ENCODE results near the gene OR10H3. TPM values are rescaled to one million over a fixed set of nuclear protein-coding genes. Genes with fewer than 3 reads are reported as not detected.
A peak's percentile ranks its signal among the peaks of the same experiment; 100 is the strongest.

OR10H3 gene
- total and polyA plus RNA-seq, 4 experiments from 2014 or later, result not detected

DNA sequence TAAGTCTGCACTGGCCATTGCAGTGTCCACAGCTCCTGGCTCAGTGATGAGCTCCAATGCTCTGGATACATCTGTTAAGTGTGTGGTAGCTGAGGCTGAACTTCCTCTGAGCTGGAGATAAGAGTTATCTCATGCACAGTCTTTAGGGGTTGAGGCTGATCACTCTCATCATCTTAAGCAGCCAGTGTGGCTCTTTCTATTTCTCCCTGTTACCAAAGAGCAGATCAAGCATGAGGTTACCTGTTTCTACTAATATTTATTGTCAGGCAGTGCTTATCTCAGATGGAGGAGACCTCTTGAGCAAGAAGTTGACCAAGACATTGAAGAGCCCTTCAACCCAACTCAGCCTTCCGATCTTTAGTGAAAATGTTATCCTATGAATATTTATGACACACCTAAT lies 16.5 kb upstream of the OR10H3 start:
- peaks cover 0 to 4% (median 0%) of the 10 kb centered on the region in 8 donors for H3K9me3 Mint-ChIP-seq
- no peak overlapping the region for H3K4me3 Mint-ChIP-seq
- H3K27ac Mint-ChIP-seq, result peak overlapping the region in 1 of 7 donors; percentile 2
- no peaks in the 10 kb centered on the region for H3K36me3 ChIP-seq (ENCODE audit: insufficient read depth, low read length)
- intact Hi-C loops (cut with micrococcal nuclease), result no loop called here
- POLR2A ChIA-PET (ENCODE audit: partially characterized antibody), result no interaction called here
- peaks cover 0 to 2% (median 0%) of the 10 kb centered on the region in 4 donors for H3K4me1 Mint-ChIP-seq
- H3K27me3 Mint-ChIP-seq, result peaks cover 27 to 34% of the 10 kb centered on the region in 2 donors
- DNase-seq, result no peak
- CTCF ChIA-PET (ENCODE audit: partially characterized antibody), result no interaction called here
- H3K9me3 ChIP-seq (ENCODE audit: control insufficient read depth in 1 of 2, low read length in 2 of 2), result no peaks in the 10 kb centered on the region
- no peak overlapping the region for H3K27ac ChIP-seq (ENCODE audit: low read depth, low read length)
- H3K36me3 Mint-ChIP-seq, result no peaks in the 10 kb centered on the region
- no peaks in the 10 kb centered on the region for H3K4me1 ChIP-seq (ENCODE audit: insufficient read depth, low read length)
- H3K4me3 ChIP-seq (ENCODE audit: low read length in 2 of 2), result no peak overlapping the region
- H3K27me3 ChIP-seq (ENCODE audit: insufficient read depth, low read length), result no peaks in the 10 kb centered on the region

DNA sequence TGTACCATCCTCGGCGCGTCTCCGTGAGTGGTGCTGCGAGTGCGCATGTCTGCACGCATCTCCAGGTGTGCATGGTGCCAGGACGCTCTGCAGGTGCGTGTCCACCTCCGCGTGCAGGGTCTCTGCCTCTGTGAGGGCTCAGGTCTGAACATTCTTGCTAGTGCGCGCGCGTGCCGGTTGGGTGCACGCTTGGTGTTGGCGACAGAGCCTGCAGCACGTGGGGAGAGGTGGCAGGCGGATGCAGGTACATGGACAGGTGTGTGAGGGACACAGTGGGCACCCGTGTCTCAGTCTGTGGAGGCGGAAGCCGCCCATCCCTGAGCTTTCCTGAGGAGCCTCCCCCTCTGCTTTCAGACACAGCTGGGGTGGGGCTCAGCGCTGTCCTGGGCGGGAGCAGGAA lies 14.8 kb upstream of the OR10H3 start:
- H3K27me3 ChIP-seq (ENCODE audit: insufficient read depth, low read length), result no peaks in the 10 kb centered on the region
- H3K4me3 Mint-ChIP-seq, result no peak overlapping the region
- no peak overlapping the region for H3K27ac ChIP-seq (ENCODE audit: low read depth, low read length)
- no peaks in the 10 kb centered on the region for H3K36me3 ChIP-seq (ENCODE audit: insufficient read depth, low read length)
- no peaks in the 10 kb centered on the region for H3K9me3 ChIP-seq (ENCODE audit: control insufficient read depth in 1 of 2, low read length in 2 of 2)
- no peak overlapping the region for H3K4me3 ChIP-seq (ENCODE audit: low read length in 2 of 2)
- H3K9me3 Mint-ChIP-seq, result peaks cover 0 to 4% (median 0%) of the 10 kb centered on the region in 8 donors
- intact Hi-C loops (cut with micrococcal nuclease), result no loop called here
- H3K27me3 Mint-ChIP-seq, result peaks cover 35 to 40% of the 10 kb centered on the region in 2 donors
- no peaks in the 10 kb centered on the region for H3K4me1 ChIP-seq (ENCODE audit: insufficient read depth, low read length)
- ChIA-PET POLR2A (ENCODE audit: partially characterized antibody) (no interaction called here), CTCF (ENCODE audit: partially characterized antibody) (no interaction called here)
- H3K4me1 Mint-ChIP-seq, result peaks cover 0 to 3% (median 2%) of the 10 kb centered on the region in 4 donors
- no peak overlapping the region for H3K27ac Mint-ChIP-seq
- no peaks in the 10 kb centered on the region for H3K36me3 Mint-ChIP-seq
- no peak for DNase-seq

- Histone ChIP-seq H3K27ac (ENCODE audit: low read depth, low read length) (no peak within 1 kb of the TSS), H3K4me3 (ENCODE audit: low read length in 2 of 2) (no peak within 1 kb of the TSS), H3K27me3 (ENCODE audit: insufficient read depth, low read length) (no peaks in the 10 kb centered on the region), H3K4me1 (ENCODE audit: insufficient read depth, low read length) (no peaks in the 10 kb centered on the region), H3K36me3 (ENCODE audit: insufficient read depth, low read length) (no peaks in the 10 kb centered on the region), H3K9me3 (ENCODE audit: control insufficient read depth in 1 of 2, low read length in 2 of 2) (no peaks in the 10 kb centered on the region)
- DNase-seq, result no peak
- CTCF ChIA-PET (ENCODE audit: partially characterized antibody), result no interaction called here
- H3K36me3 Mint-ChIP-seq, result no peaks in the 10 kb centered on the region
- POLR2A ChIA-PET (ENCODE audit: partially characterized antibody), result no interaction called here
- intact Hi-C loops (cut with micrococcal nuclease), result no loop called here
- peak within 1 kb of the TSS in 2 of 7 donors; percentile 23 to 58 for H3K27ac Mint-ChIP-seq
- no peak within 1 kb of the TSS for H3K4me3 Mint-ChIP-seq
- H3K9me3 Mint-ChIP-seq, result peaks cover 0 to 7% (median 0%) of the 10 kb centered on the region in 8 donors
- H3K27me3 Mint-ChIP-seq, result peaks cover 31% of the 10 kb centered on the region in 2 donors
- peaks cover 4 to 7% (median 5%) of the 10 kb centered on the region in 4 donors for H3K4me1 Mint-ChIP-seq
These were observed 10.1 kb upstream of the OR10H3 start, which contains the start of gene OR10H2 for GRCh38 chr19:15727724-15728123. Gene OR10H2, plus strand, starts transcription at chr19:15728024. Its CDS starts 20 bp downstream, at chr19:15728044.

GRCh38 chr19:15730538-15730937 lies 7.2 kb upstream of the OR10H3 start:
- Histone ChIP-seq H3K4me1 (ENCODE audit: insufficient read depth, low read length) (no peaks in the 10 kb centered on the region), H3K4me3 (ENCODE audit: low read length in 2 of 2) (no peak overlapping the region), H3K9me3 (ENCODE audit: control insufficient read depth in 1 of 2, low read length in 2 of 2) (no peaks in the 10 kb centered on the region), H3K27me3 (ENCODE audit: insufficient read depth, low read length) (no peaks in the 10 kb centered on the region), H3K27ac (ENCODE audit: low read depth, low read length) (no peak overlapping the region), H3K36me3 (ENCODE audit: insufficient read depth, low read length) (no peaks in the 10 kb centered on the region)
- Mint-ChIP-seq H3K4me1 (peaks cover 4 to 7% (median 5%) of the 10 kb centered on the region in 4 donors), H3K4me3 (no peak overlapping the region), H3K36me3 (no peaks in the 10 kb centered on the region), H3K9me3 (peaks cover 0 to 5% (median 0%) of the 10 kb centered on the region in 8 donors), H3K27ac (no peak overlapping the region), H3K27me3 (peaks cover 20 to 21% of the 10 kb centered on the region in 2 donors)
- intact Hi-C loops (cut with micrococcal nuclease), result no loop called here
- ChIA-PET CTCF (ENCODE audit: partially characterized antibody) (no interaction called here), POLR2A (ENCODE audit: partially characterized antibody) (no interaction called here)
- DNase-seq, result no peak

GRCh38 chr19:15732388-15732787 lies 5.4 kb upstream of the OR10H3 start:
- Histone ChIP-seq H3K27ac (ENCODE audit: low read depth, low read length) (no peak overlapping the region), H3K36me3 (ENCODE audit: insufficient read depth, low read length) (no peaks in the 10 kb centered on the region), H3K9me3 (ENCODE audit: control insufficient read depth in 1 of 2, low read length in 2 of 2) (no peaks in the 10 kb centered on the region), H3K4me3 (ENCODE audit: low read length in 2 of 2) (no peak overlapping the region), H3K4me1 (ENCODE audit: insufficient read depth, low read length) (no peaks in the 10 kb centered on the region), H3K27me3 (ENCODE audit: insufficient read depth, low read length) (no peaks in the 10 kb centered on the region)
- POLR2A ChIA-PET (ENCODE audit: partially characterized antibody), result no interaction called here
- no peak for DNase-seq
- Mint-ChIP-seq H3K27me3 (peaks cover 5 to 12% of the 10 kb centered on the region in 2 donors), H3K4me3 (no peak overlapping the region), H3K9me3 (peaks cover 0 to 5% (median 0%) of the 10 kb centered on the region in 8 donors), H3K4me1 (peaks cover 2 to 5% (median 4%) of the 10 kb centered on the region in 4 donors), H3K36me3 (no peaks in the 10 kb centered on the region), H3K27ac (no peak overlapping the region)
- CTCF ChIA-PET (ENCODE audit: partially characterized antibody), result no interaction called here
- intact Hi-C loops (cut with micrococcal nuclease), result no loop called here

DNA sequence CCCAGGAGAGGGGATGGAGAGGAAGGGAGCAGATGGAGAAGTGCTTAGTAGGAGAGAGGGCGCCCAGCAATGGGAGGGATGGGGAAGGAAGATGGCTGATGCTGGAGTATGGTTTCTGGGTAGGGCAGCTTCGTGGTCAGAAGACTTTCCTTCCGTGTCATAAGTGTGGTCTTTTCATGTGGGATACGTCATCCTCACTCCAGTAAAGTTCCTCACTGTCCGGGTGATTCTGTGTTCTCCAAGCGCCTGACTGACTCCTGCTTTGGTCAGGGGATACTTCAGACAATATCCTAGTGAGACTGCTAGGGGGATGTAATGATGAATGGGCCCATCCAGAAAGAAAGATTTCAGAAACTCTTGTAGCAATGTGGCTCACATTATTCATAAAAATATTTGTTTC lies 3.9 kb upstream of the OR10H3 start:
- Mint-ChIP-seq H3K27me3 (peaks cover 2 to 5% of the 10 kb centered on the region in 2 donors), H3K36me3 (no peaks in the 10 kb centered on the region), H3K4me3 (no peak overlapping the region), H3K27ac (no peak overlapping the region), H3K9me3 (peaks cover 0 to 6% (median 0%) of the 10 kb centered on the region in 8 donors), H3K4me1 (peaks cover 2 to 5% (median 3%) of the 10 kb centered on the region in 4 donors)
- intact Hi-C loops (cut with micrococcal nuclease), result no loop called here
- no peaks in the 10 kb centered on the region for H3K27me3 ChIP-seq (ENCODE audit: insufficient read depth, low read length)
- H3K27ac ChIP-seq (ENCODE audit: low read depth, low read length), result no peak overlapping the region
- POLR2A ChIA-PET (ENCODE audit: partially characterized antibody), result no interaction called here
- DNase-seq, result no peak
- no peaks in the 10 kb centered on the region for H3K36me3 ChIP-seq (ENCODE audit: insufficient read depth, low read length)
- H3K4me1 ChIP-seq (ENCODE audit: insufficient read depth, low read length), result no peaks in the 10 kb centered on the region
- CTCF ChIA-PET (ENCODE audit: partially characterized antibody), result no interaction called here
- no peak overlapping the region for H3K4me3 ChIP-seq (ENCODE audit: low read length in 2 of 2)
- no peaks in the 10 kb centered on the region for H3K9me3 ChIP-seq (ENCODE audit: control insufficient read depth in 1 of 2, low read length in 2 of 2)

DNA sequence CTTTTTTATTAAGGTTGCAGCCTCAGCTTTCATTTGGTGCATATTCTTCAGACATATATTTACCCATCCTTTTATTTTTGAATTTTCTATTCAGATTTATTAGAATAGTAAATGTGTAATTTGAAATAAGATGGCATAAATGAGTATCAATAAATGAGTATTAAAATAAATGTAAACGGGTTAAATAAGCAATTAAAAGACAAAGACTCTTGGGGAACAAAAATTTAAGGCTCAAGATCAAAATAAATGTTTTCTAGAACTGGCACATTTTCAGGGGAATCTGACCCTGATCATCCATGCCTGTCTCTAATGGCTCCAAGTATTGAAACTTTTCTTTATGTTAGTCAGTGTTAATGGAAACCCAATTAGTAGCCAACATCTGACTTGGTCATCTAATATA lies 3.0 kb downstream of the OR10H3 start:
- H3K4me3 Mint-ChIP-seq, result no peak overlapping the region
- intact Hi-C loops (cut with micrococcal nuclease), result no loop called here
- CTCF ChIA-PET (ENCODE audit: partially characterized antibody), result interaction anchor here (1.0 kb wide), 1 partner anchor 9 kb away, joined by 4 read pairs; no protein-coding TSS in a partner anchor
- Histone ChIP-seq H3K27ac (ENCODE audit: low read depth, low read length) (no peak overlapping the region), H3K4me1 (ENCODE audit: insufficient read depth, low read length) (no peaks in the 10 kb centered on the region), H3K4me3 (ENCODE audit: low read length in 2 of 2) (no peak overlapping the region), H3K9me3 (ENCODE audit: control insufficient read depth in 1 of 2, low read length in 2 of 2) (no peaks in the 10 kb centered on the region), H3K27me3 (ENCODE audit: insufficient read depth, low read length) (no peaks in the 10 kb centered on the region), H3K36me3 (ENCODE audit: insufficient read depth, low read length) (no peaks in the 10 kb centered on the region)
- POLR2A ChIA-PET (ENCODE audit: partially characterized antibody), result no interaction called here
- H3K36me3 Mint-ChIP-seq, result peaks cover 0 to 5% of the 10 kb centered on the region in 2 donors
- H3K4me1 Mint-ChIP-seq, result no peaks in the 10 kb centered on the region
- DNase-seq, result no peak
- H3K9me3 Mint-ChIP-seq, result peaks cover 3 to 19% (median 13%) of the 10 kb centered on the region in 8 donors
- peaks cover 23 to 27% of the 10 kb centered on the region in 2 donors for H3K27me3 Mint-ChIP-seq
- H3K27ac Mint-ChIP-seq, result no peak overlapping the region

- H3K4me3 ChIP-seq (ENCODE audit: low read length in 2 of 2), result no peak overlapping the region
- peaks cover 38 to 47% of the 10 kb centered on the region in 2 donors for H3K27me3 Mint-ChIP-seq
- no peaks in the 10 kb centered on the region for H3K36me3 Mint-ChIP-seq
- intact Hi-C loops (cut with micrococcal nuclease), result no loop called here
- H3K27ac Mint-ChIP-seq, result no peak overlapping the region
- peaks cover 4% of the 10 kb centered on the region for H3K27me3 ChIP-seq (ENCODE audit: insufficient read depth, low read length)
- ChIA-PET CTCF (ENCODE audit: partially characterized antibody) (no interaction called here), POLR2A (ENCODE audit: partially characterized antibody) (no interaction called here)
- no peaks in the 10 kb centered on the region for H3K36me3 ChIP-seq (ENCODE audit: insufficient read depth, low read length)
- H3K9me3 ChIP-seq (ENCODE audit: control insufficient read depth in 1 of 2, low read length in 2 of 2), result no peaks in the 10 kb centered on the region
- no peaks in the 10 kb centered on the region for H3K4me1 Mint-ChIP-seq
- H3K27ac ChIP-seq (ENCODE audit: low read depth, low read length), result no peak overlapping the region
- H3K9me3 Mint-ChIP-seq, result peaks cover 0 to 12% (median 1%) of the 10 kb centered on the region in 8 donors
- no peaks in the 10 kb centered on the region for H3K4me1 ChIP-seq (ENCODE audit: insufficient read depth, low read length)
- no peak overlapping the region for H3K4me3 Mint-ChIP-seq
- DNase-seq, result no peak
These were observed 10.5 kb downstream of the OR10H3 start for GRCh38 chr19:15748239-15748638.
